ENCODE data around the gene ALCAM. TPM values are rescaled to one million over a fixed set of nuclear protein-coding genes. Genes with fewer than 3 reads are reported as not detected.

ALCAM gene
- total RNA-seq, 1 experiment from 2014 or later: 0.41 TPM

GRCh38 chr3:105538483-105538882, 171.8 kb downstream of the ALCAM start:
- TF ChIP-seq CTCF (IDR thresholded peaks at IDR 0.05; ENCODE audit: insufficient read depth in 1 of 2, low read depth in 1 of 2, low read length in 1 of 2, severe bottlenecking in 1 of 2, unreplicated experiment in 1 of 2): no peak
- H3K4me3 ChIP-seq (ENCODE audit: low read depth, low read length): no peak overlapping the region
- no peaks in the 10 kb centered on the region for H3K9me3 ChIP-seq
- BruUV-seq (replicated peaks): no TSS peak
- H3K4me1 ChIP-seq: no peaks in the 10 kb centered on the region
- H3K27me3 ChIP-seq (replicated peaks; ENCODE audit: control insufficient read depth, insufficient read depth, low read length): no peaks in the 10 kb centered on the region
- H3K27ac Mint-ChIP-seq (ENCODE audit: unreplicated experiment): no peak overlapping the region
- POLR2A ChIA-PET: no interaction called here
- no peaks in the 10 kb centered on the region for H3K9me3 Mint-ChIP-seq (ENCODE audit: unreplicated experiment)
- no peaks in the 10 kb centered on the region for H3K36me3 ChIP-seq (ENCODE audit: control insufficient read depth, insufficient read depth, low read length)
- H3K4me3 Mint-ChIP-seq (ENCODE audit: unreplicated experiment): no peak overlapping the region
- CTCF ChIA-PET: no interaction called here
- H3K4me1 Mint-ChIP-seq (ENCODE audit: low read depth, unreplicated experiment): no peaks in the 10 kb centered on the region
- DNase-seq: no peak
- intact Hi-C loops (cut with micrococcal nuclease; ENCODE audit: unreplicated experiment): no loop called here
- peaks cover 9% of the 10 kb centered on the region for H3K27me3 Mint-ChIP-seq (ENCODE audit: insufficient read depth, unreplicated experiment)
- no peaks in the 10 kb centered on the region for H3K36me3 Mint-ChIP-seq (ENCODE audit: insufficient read depth, unreplicated experiment)

- no peaks in the 10 kb centered on the region for H3K36me3 ChIP-seq (ENCODE audit: control insufficient read depth, insufficient read depth, low read length)
- H3K4me1 ChIP-seq: no peaks in the 10 kb centered on the region
- intact Hi-C loops (cut with micrococcal nuclease; ENCODE audit: unreplicated experiment): no loop called here
- Mint-ChIP-seq H3K4me1 (ENCODE audit: low read depth, unreplicated experiment) (no peaks in the 10 kb centered on the region), H3K27me3 (ENCODE audit: insufficient read depth, unreplicated experiment) (peaks cover 9% of the 10 kb centered on the region), H3K27ac (ENCODE audit: unreplicated experiment) (no peak overlapping the region), H3K36me3 (ENCODE audit: insufficient read depth, unreplicated experiment) (no peaks in the 10 kb centered on the region), H3K9me3 (ENCODE audit: unreplicated experiment) (no peaks in the 10 kb centered on the region), H3K4me3 (ENCODE audit: unreplicated experiment) (no peak overlapping the region)
- no peaks in the 10 kb centered on the region for H3K9me3 ChIP-seq
- no TSS peak for BruUV-seq (replicated peaks)
- TF ChIP-seq CTCF (IDR thresholded peaks at IDR 0.05; ENCODE audit: insufficient read depth in 1 of 2, low read depth in 1 of 2, low read length in 1 of 2, severe bottlenecking in 1 of 2, unreplicated experiment in 1 of 2): no peak
- no peak overlapping the region for H3K4me3 ChIP-seq (ENCODE audit: low read depth, low read length)
- no peak for DNase-seq
- CTCF ChIA-PET: no interaction called here
- H3K27me3 ChIP-seq (replicated peaks; ENCODE audit: control insufficient read depth, insufficient read depth, low read length): no peaks in the 10 kb centered on the region
- POLR2A ChIA-PET: no interaction called here
Observed at GRCh38 chr3:105539897-105540296, 173.2 kb downstream of the ALCAM start.

GRCh38 chr3:105542282-105543019, 175.7 kb downstream of the ALCAM start:
- H3K36me3 ChIP-seq (ENCODE audit: control insufficient read depth, insufficient read depth, low read length): no peaks in the 10 kb centered on the region
- no peak for DNase-seq
- Mint-ChIP-seq H3K27ac (ENCODE audit: unreplicated experiment) (no peak overlapping the region), H3K9me3 (ENCODE audit: unreplicated experiment) (no peaks in the 10 kb centered on the region), H3K27me3 (ENCODE audit: insufficient read depth, unreplicated experiment) (peaks cover 9% of the 10 kb centered on the region), H3K4me1 (ENCODE audit: low read depth, unreplicated experiment) (no peaks in the 10 kb centered on the region), H3K4me3 (ENCODE audit: unreplicated experiment) (no peak overlapping the region), H3K36me3 (ENCODE audit: insufficient read depth, unreplicated experiment) (no peaks in the 10 kb centered on the region)
- ChIA-PET CTCF (no interaction called here), POLR2A (no interaction called here)
- H3K27me3 ChIP-seq (replicated peaks; ENCODE audit: control insufficient read depth, insufficient read depth, low read length): no peaks in the 10 kb centered on the region
- no peaks in the 10 kb centered on the region for H3K9me3 ChIP-seq
- intact Hi-C loops (cut with micrococcal nuclease; ENCODE audit: unreplicated experiment): no loop called here
- no peak for TF ChIP-seq CTCF (IDR thresholded peaks at IDR 0.05; ENCODE audit: insufficient read depth in 1 of 2, low read depth in 1 of 2, low read length in 1 of 2, severe bottlenecking in 1 of 2, unreplicated experiment in 1 of 2)
- BruUV-seq (replicated peaks): no TSS peak
- H3K4me1 ChIP-seq: no peaks in the 10 kb centered on the region
- no peak overlapping the region for H3K4me3 ChIP-seq (ENCODE audit: low read depth, low read length)
